HepG2 (cell line): ENCODE measurements around the gene EIF4G3. TPM values are rescaled to one million over a fixed set of nuclear protein-coding genes. Genes with fewer than 3 reads are reported as not detected.

Source experiments
- CENPBD1 ChIP-seq: sonication (generic); formaldehyde crosslinking; IDR thresholded peaks from 2 replicates; pipeline ENCODE4 v1.8.0; 2022; ENCODE audit warnings: missing genetic modification reagents, low read depth, mild to moderate bottlenecking, borderline replicate concordance
- CREBL2 ChIP-seq: sonication (generic); formaldehyde crosslinking; IDR thresholded peaks from 2 replicates; pipeline ENCODE4 v1.8.1; 2023; ENCODE audit warnings: missing genetic modification reagents, mild to moderate bottlenecking, borderline replicate concordance
- HMG20A ChIP-seq: IDR thresholded peaks from 2 replicates; pipeline ENCODE4 v1.6.1; 2016; ENCODE audit warnings: borderline replicate concordance
- HMG20B ChIP-seq: conservative IDR thresholded peaks from 2 replicates; pipeline ENCODE4 v1.6.1; 2016; ENCODE audit warnings: missing genetic modification reagents, missing compliant biosample characterization
- ONECUT2 ChIP-seq: sonication (generic); formaldehyde crosslinking; IDR thresholded peaks from 2 replicates; pipeline ENCODE4 v1.4.0; 2020; ENCODE audit warnings: missing genetic modification reagents
- PAF1 ChIP-seq: IDR thresholded peaks from 2 replicates; pipeline ENCODE4 v1.6.1; 2016; ENCODE audit warnings: missing genetic modification reagents, missing compliant biosample characterization
- POGZ ChIP-seq: sonication (generic); formaldehyde crosslinking; IDR thresholded peaks from 2 replicates; pipeline ENCODE4 v1.4.0; 2020; ENCODE audit warnings: mild to moderate bottlenecking, missing genetic modification reagents
- RBFOX2 ChIP-seq: fragments of 200-400 bp; formaldehyde crosslinking; IDR thresholded peaks from 2 replicates; pipeline ENCODE4 v1.6.1; 2017; ENCODE audit warnings: low read depth, mild to moderate bottlenecking, low read length
- SKIL ChIP-seq: sonication (generic); formaldehyde crosslinking; IDR thresholded peaks from 2 replicates; pipeline ENCODE4 v1.8.0; 2022; ENCODE audit warnings: missing genetic modification reagents, mild to moderate bottlenecking, moderate library complexity, borderline replicate concordance
- SMARCC2 ChIP-seq: fragments of 450-650 bp; IDR thresholded peaks from 2 replicates; pipeline ENCODE4 v1.6.1; 2017; ENCODE audit warnings: antibody characterized with exemption, mild to moderate bottlenecking
- SMYD3 ChIP-seq: sonication (generic); formaldehyde crosslinking; IDR thresholded peaks from 2 replicates; pipeline ENCODE4 v1.8.1; 2023; ENCODE audit warnings: mild to moderate bottlenecking, missing genetic modification reagents
- TIGD3 ChIP-seq: sonication (generic); formaldehyde crosslinking; IDR thresholded peaks from 2 replicates; pipeline ENCODE4 v1.5.1; 2020; ENCODE audit warnings: mild to moderate bottlenecking, missing genetic modification reagents, borderline replicate concordance
- TRIM22 ChIP-seq: fragments of 450-650 bp; IDR thresholded peaks from 2 replicates; pipeline ENCODE4 v1.6.1; 2017
- ZNF207 ChIP-seq: fragments of 450-650 bp; IDR thresholded peaks from 2 replicates; pipeline ENCODE4 v1.6.1; 2016; ENCODE audit warnings: antibody characterized with exemption, borderline replicate concordance
- ZNF337 ChIP-seq: sonication (generic); formaldehyde crosslinking; IDR thresholded peaks from 2 replicates; pipeline ENCODE4 v1.5.1; 2020; ENCODE audit warnings: missing genetic modification reagents, low read depth, mild to moderate bottlenecking, borderline replicate concordance
- ZNF609 ChIP-seq: sonication (generic); formaldehyde crosslinking; IDR thresholded peaks from 2 replicates; pipeline ENCODE4 v1.4.0; 2020; ENCODE audit warnings: mild to moderate bottlenecking, missing genetic modification reagents, borderline replicate concordance
- polyA plus RNA-seq, 8 experiments: library from polyadenylated mRNA; depleted of rRNA in 3 of 8; stranded (reverse) in 7 of 8; unstranded in 1 of 8; fragments of >200 nt; fragmentation: Illumina TruSeq in 4 of 8; extraction: Trizol in 4 of 8; gene quantifications; 2 replicates each; pipeline versions ENCODE4 v1.2.1 to v1.2.3, GENCODE V29; 2011 to 2016; ENCODE audit warnings: low read depth in 4 of 8, missing spikeins in 1 of 8, mixed read lengths in 1 of 8; ENCODE audit not compliant: insufficient read depth in 1 of 8
- total RNA-seq, 5 experiments: library from RNA; depleted of rRNA; stranded (reverse); fragments of >200 nt; fragmentation: Illumina TruSeq; extraction: Trizol; gene quantifications; 2 replicates each; pipeline ENCODE4 v1.2.3, GENCODE V29; 2016; ENCODE audit warnings: low read depth in 1 of 5

Gene EIF4G3
- total and polyA plus RNA-seq, 2 of the 13 experiments (the other 11 are each of a cell fraction or from before 2014, with no cell fraction given), result 22.2 to 27.6 TPM

GRCh38 chr1:21022279-21023040, 154.2 kb downstream of the EIF4G3 start (continued):
- TF ChIP-seq ZNF609 (CRISPR knock-in tag) (peak; percentile 35; the same call in 1 of the 2 replicates), ZNF207 (no peak), HMG20B (no peak), ZNF337 (CRISPR knock-in tag) (no peak), ONECUT2 (no peak), TRIM22 (no peak), RBFOX2 (0 out of 2 replicates have a peak, but pooled peaks have one; percentile 29), TIGD3 (CRISPR knock-in tag) (no peak), SMYD3 (no peak), PAF1 (CRISPR knock-in tag) (no peak), SKIL (no peak), SMARCC2 (no peak), POGZ (CRISPR knock-in tag) (peak; percentile 55; the same call in 1 of the 2 replicates), CREBL2 (CRISPR knock-in tag) (no peak), CENPBD1 (CRISPR knock-in tag) (no peak), HMG20A (CRISPR knock-in tag) (0 out of 2 replicates have a peak, but pooled peaks have one; percentile 27)
